ENCODE data around the gene BCORL1.

BCORL1 gene

GRCh38 chrX:130060122-130061069 lies 78.0 kb downstream of the BCORL1 start:
- peak; percentile 93 for DNase-seq (ENCODE audit: low spot score)

GRCh38 chrX:130066975-130067615 lies 84.7 kb downstream of the BCORL1 start:
- no peak for DNase-seq (ENCODE audit: low spot score)

DNA sequence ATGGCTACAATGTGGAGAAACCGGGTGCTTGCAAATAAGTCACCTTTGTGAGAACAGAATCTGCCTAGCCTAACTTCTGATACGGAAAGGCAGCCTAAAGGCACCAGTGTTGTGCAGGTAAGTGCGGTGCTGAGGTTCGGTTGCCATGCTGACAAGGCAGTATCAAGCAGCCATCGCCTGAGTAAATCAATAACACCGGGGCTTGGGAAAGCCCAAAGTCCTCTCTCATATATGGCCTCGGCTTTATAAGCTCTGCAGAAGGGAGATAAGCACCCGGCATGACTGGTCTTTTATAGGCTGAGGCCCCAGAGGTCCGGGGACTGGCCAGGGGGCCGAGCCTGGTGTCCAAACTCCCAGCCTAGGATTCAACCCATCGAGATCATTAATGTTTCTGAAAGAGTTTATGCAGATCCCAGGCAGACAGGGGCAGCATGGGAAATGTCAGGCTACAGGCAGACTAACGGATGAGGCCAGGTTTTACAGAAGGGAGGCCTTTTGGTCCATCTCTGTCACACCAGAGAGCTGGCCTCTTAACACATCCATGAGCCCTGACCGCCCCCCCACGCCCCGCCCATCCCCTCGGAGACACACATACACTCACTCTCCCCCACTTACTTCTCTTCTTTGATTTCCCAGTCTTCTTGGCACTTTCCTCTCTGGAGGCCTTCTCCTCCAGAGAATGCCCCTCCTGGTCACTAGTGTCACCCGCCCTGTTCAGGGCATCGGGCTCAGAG lies 89.3 kb downstream of the BCORL1 start:
- DNase-seq (ENCODE audit: low spot score): no peak

- no peak for DNase-seq (ENCODE audit: low spot score)
Measured at GRCh38 chrX:130072345-130072740, 89.9 kb downstream of the BCORL1 start.

DNA sequence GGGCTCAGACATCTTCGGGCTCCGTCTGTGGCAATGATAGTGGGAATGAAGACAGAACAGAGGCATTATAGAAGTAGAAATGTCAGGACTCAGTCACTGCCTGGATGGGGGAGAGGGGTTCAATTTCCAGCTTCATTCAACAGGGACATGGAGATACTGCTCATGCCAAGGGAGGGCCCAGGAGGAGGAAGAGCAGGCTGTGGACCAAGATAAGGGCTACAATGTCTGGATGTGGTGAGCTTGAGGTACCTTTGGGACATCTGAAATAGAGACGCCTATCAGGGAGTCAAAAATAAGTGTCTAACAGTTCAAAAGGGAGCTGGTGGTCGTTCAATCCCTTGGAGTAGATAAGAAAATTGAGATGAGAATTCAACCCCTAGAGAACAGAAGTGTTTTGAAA lies 93.3 kb downstream of the BCORL1 start:
- DNase-seq (ENCODE audit: low spot score): no peak

DNA sequence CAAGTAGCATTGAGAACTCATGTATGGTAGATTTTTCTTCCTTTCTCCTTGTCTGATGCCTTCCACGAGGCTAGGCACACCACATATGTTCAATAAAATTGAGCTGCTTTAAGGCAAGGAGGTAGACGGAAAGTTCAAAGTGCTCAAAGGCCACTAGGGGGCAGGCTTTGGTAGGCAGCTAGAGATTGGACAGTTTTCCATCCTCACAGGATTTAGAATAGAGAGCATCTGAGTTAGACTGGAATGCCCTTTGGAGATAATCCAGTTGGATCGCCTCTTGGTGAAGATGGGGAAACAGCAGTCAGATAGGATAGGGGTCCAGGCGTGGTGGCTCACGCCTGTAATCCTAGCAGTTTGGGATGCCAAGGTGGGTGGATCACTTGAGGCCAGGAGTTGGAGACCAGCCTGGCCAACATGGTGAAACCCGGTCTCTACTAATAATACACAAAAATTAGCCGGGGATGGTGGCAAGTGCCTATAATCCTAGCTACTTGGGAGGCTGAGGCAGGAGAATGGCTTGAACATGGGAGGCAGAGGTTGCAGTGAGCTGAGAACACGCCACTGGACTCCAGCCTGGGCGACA lies 97.5 kb downstream of the BCORL1 start:
- DNase-seq (ENCODE audit: low spot score): peak; percentile 77

DNA sequence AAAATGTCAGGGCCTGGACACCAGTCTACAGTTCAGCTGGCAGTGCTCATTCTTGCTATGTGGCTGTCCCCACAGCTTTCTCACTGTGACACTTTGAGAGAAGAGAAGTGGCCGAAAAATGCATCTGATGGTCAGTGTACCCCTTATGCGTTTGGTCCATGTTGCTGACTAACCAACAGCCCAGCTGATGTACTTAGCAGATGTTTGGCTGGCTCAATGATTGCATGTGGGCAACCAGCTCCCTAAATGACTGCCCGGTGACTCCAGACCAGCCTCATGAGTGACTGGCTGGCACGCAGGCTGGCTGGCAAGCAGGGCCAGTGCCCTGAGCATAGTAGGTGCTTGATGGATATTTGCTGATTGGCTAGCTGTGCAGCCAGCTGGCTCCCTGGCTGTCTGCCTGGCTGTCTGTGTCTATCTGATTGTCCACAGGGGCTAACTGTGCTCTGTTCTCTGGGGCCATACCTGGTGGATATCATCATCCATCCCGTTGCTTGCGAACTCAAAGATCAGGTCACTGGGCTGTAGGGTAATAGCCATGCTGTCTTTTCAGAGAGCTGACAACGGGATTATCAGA lies 98.4 kb downstream of the BCORL1 start:
- no peak for DNase-seq (ENCODE audit: low spot score)

- DNase-seq (ENCODE audit: low spot score): peak; percentile 48
Measured at GRCh38 chrX:130081421-130082045, 99.1 kb downstream of the BCORL1 start.

GRCh38 chrX:130082244-130083106 lies 100.0 kb downstream of the BCORL1 start:
- DNase-seq (ENCODE audit: low spot score): peak; percentile 59

GRCh38 chrX:130083107-130083490 lies 100.7 kb downstream of the BCORL1 start:
- no peak for DNase-seq (ENCODE audit: low spot score)

GRCh38 chrX:130083656-130084382 lies 101.4 kb downstream of the BCORL1 start:
- no peak for DNase-seq (ENCODE audit: low spot score)

- DNase-seq (ENCODE audit: low spot score): no peak
Measured at GRCh38 chrX:130084631-130085237, 102.3 kb downstream of the BCORL1 start.

- no peak for DNase-seq (ENCODE audit: low spot score)
Measured at GRCh38 chrX:130085551-130086446, 103.4 kb downstream of the BCORL1 start.

- no peak for DNase-seq (ENCODE audit: low spot score)
Measured at GRCh38 chrX:130086447-130087206, 104.2 kb downstream of the BCORL1 start.

- DNase-seq (ENCODE audit: low spot score): no peak
Measured at GRCh38 chrX:130090364-130090763, 107.9 kb downstream of the BCORL1 start.

GRCh38 chrX:130091980-130092522 lies 109.6 kb downstream of the BCORL1 start:
- no peak for DNase-seq (ENCODE audit: low spot score)

- no peak for DNase-seq (ENCODE audit: low spot score)
Measured at GRCh38 chrX:130093271-130093670, 110.8 kb downstream of the BCORL1 start.

All from hepatic stellate cell (primary cell).